HepG2 (cell line): ENCODE data around the gene GAL3ST2. TPM values are rescaled to one million over a fixed set of nuclear protein-coding genes. Genes with fewer than 3 reads are reported as not detected.
A peak's percentile ranks its signal among the peaks of the same experiment; 100 is the strongest.

Experiments used
- CBX1 ChIP-seq: IDR thresholded peaks from one replicate; pipeline ENCODE4 v1.6.1; 2016; ENCODE audit warnings: antibody characterized with exemption, low read depth
- EP300 ChIP-seq, 3 experiments: sonication (generic) in 1 of 3; formaldehyde crosslinking in 1 of 3; IDR thresholded peaks; 2 replicates each; pipeline versions ENCODE4 v1.5.1 to v1.6.1; 2011 to 2020; ENCODE audit warnings: low read depth in 2 of 3, low read length in 2 of 3, borderline replicate concordance in 1 of 3, improper control_type of control experiment in 1 of 3, mild to moderate bottlenecking in 1 of 3, missing genetic modification reagents in 1 of 3, moderate library complexity in 1 of 3
- GTF3A ChIP-seq: sonication (generic); formaldehyde crosslinking; conservative IDR thresholded peaks from 2 replicates; pipeline ENCODE4 v1.4.0; 2020; ENCODE audit warnings: mild to moderate bottlenecking, missing genetic modification reagents
- PHF21A ChIP-seq: sonication (generic); formaldehyde crosslinking; IDR thresholded peaks from 2 replicates; pipeline ENCODE4 v1.5.0; 2020; ENCODE audit warnings: mild to moderate bottlenecking, missing genetic modification reagents
- POGZ ChIP-seq: sonication (generic); formaldehyde crosslinking; IDR thresholded peaks from 2 replicates; pipeline ENCODE4 v1.4.0; 2020; ENCODE audit warnings: mild to moderate bottlenecking, missing genetic modification reagents
- STAG1 ChIP-seq: sonication (generic); formaldehyde crosslinking; IDR thresholded peaks from 2 replicates; pipeline ENCODE4 v1.4.0; 2020; ENCODE audit warnings: missing genetic modification reagents
- TAF15 ChIP-seq: fragments of 200-400 bp; formaldehyde crosslinking; IDR thresholded peaks from one replicate; pipeline ENCODE4 v1.6.1; 2018; ENCODE audit warnings: mild to moderate bottlenecking, low read depth, low read length; ENCODE audit not compliant: poor library complexity, severe bottlenecking
- ZBTB39 ChIP-seq: sonication (generic); formaldehyde crosslinking; IDR thresholded peaks from 2 replicates; pipeline ENCODE4 v1.5.0; 2020; ENCODE audit warnings: missing genetic modification reagents
- ZBTB43 ChIP-seq: sonication (generic); formaldehyde crosslinking; conservative IDR thresholded peaks from 2 replicates; pipeline ENCODE4 v1.4.0; 2020; ENCODE audit warnings: missing genetic modification reagents
- ZC3H4 ChIP-seq: sonication (generic); formaldehyde crosslinking; IDR thresholded peaks from 2 replicates; pipeline ENCODE4 v1.4.0; 2020; ENCODE audit warnings: missing genetic modification reagents, borderline replicate concordance
- ZMYM3 ChIP-seq: sonication (generic); formaldehyde crosslinking; IDR thresholded peaks from 2 replicates; pipeline ENCODE4 v1.5.1; 2020; ENCODE audit warnings: mild to moderate bottlenecking, missing genetic modification reagents
- ZNF20 ChIP-seq: sonication (generic); formaldehyde crosslinking; IDR thresholded peaks from 2 replicates; pipeline ENCODE4 v1.4.0; 2020; ENCODE audit warnings: mild to moderate bottlenecking, moderate library complexity, missing genetic modification reagents
- ZNF331 ChIP-seq: sonication (generic); formaldehyde crosslinking; IDR thresholded peaks from 2 replicates; pipeline ENCODE4 v1.4.0; 2020; ENCODE audit warnings: missing genetic modification reagents
- ZNF460 ChIP-seq: sonication (generic); formaldehyde crosslinking; IDR thresholded peaks from 2 replicates; pipeline ENCODE4 v1.5.1; 2020; ENCODE audit warnings: missing genetic modification reagents, mild to moderate bottlenecking, borderline replicate concordance
- ZNF782 ChIP-seq: sonication (generic); formaldehyde crosslinking; IDR thresholded peaks from 2 replicates; pipeline ENCODE4 v1.4.0; 2020; ENCODE audit warnings: missing genetic modification reagents, mild to moderate bottlenecking, borderline replicate concordance
- ZSCAN5A ChIP-seq: sonication (generic); formaldehyde crosslinking; IDR thresholded peaks from 2 replicates; pipeline ENCODE4 v1.8.0; 2022; ENCODE audit warnings: mild to moderate bottlenecking, missing genetic modification reagents, borderline replicate concordance
- polyA plus RNA-seq, 8 experiments: library from polyadenylated mRNA; depleted of rRNA in 3 of 8; stranded (reverse) in 7 of 8; unstranded in 1 of 8; fragments of >200 nt; fragmentation: Illumina TruSeq in 4 of 8; extraction: Trizol in 4 of 8; gene quantifications; 2 replicates each; pipeline versions ENCODE4 v1.2.1 to v1.2.3, GENCODE V29; 2011 to 2016; ENCODE audit warnings: low read depth in 4 of 8, missing spikeins in 1 of 8, mixed read lengths in 1 of 8; ENCODE audit not compliant: insufficient read depth in 1 of 8
- total RNA-seq, 5 experiments: library from RNA; depleted of rRNA; stranded (reverse); fragments of >200 nt; fragmentation: Illumina TruSeq; extraction: Trizol; gene quantifications; 2 replicates each; pipeline ENCODE4 v1.2.3, GENCODE V29; 2016; ENCODE audit warnings: low read depth in 1 of 5
- TF ChIP-seq, protein P1 (sequence below): sonication (generic); formaldehyde crosslinking; IDR thresholded peaks from 2 replicates; pipeline ENCODE4 v1.5.1; 2020; ENCODE audit warnings: mild to moderate bottlenecking, missing genetic modification reagents, moderate library complexity
- TF ChIP-seq, protein P2 (sequence below): sonication (generic); formaldehyde crosslinking; IDR thresholded peaks from 2 replicates; pipeline ENCODE4 v1.8.1; 2023; ENCODE audit warnings: mild to moderate bottlenecking, missing genetic modification reagents, borderline replicate concordance

GAL3ST2 gene
- total and polyA plus RNA-seq, 2 of the 13 experiments (the other 11 are each of a cell fraction or from before 2014, with no cell fraction given), result 0.17 to 0.20 TPM

GRCh38 chr2:241773511-241774418 is 2.9 kb upstream of the GAL3ST2 start (continued):
- TF ChIP-seq, protein P1, sequence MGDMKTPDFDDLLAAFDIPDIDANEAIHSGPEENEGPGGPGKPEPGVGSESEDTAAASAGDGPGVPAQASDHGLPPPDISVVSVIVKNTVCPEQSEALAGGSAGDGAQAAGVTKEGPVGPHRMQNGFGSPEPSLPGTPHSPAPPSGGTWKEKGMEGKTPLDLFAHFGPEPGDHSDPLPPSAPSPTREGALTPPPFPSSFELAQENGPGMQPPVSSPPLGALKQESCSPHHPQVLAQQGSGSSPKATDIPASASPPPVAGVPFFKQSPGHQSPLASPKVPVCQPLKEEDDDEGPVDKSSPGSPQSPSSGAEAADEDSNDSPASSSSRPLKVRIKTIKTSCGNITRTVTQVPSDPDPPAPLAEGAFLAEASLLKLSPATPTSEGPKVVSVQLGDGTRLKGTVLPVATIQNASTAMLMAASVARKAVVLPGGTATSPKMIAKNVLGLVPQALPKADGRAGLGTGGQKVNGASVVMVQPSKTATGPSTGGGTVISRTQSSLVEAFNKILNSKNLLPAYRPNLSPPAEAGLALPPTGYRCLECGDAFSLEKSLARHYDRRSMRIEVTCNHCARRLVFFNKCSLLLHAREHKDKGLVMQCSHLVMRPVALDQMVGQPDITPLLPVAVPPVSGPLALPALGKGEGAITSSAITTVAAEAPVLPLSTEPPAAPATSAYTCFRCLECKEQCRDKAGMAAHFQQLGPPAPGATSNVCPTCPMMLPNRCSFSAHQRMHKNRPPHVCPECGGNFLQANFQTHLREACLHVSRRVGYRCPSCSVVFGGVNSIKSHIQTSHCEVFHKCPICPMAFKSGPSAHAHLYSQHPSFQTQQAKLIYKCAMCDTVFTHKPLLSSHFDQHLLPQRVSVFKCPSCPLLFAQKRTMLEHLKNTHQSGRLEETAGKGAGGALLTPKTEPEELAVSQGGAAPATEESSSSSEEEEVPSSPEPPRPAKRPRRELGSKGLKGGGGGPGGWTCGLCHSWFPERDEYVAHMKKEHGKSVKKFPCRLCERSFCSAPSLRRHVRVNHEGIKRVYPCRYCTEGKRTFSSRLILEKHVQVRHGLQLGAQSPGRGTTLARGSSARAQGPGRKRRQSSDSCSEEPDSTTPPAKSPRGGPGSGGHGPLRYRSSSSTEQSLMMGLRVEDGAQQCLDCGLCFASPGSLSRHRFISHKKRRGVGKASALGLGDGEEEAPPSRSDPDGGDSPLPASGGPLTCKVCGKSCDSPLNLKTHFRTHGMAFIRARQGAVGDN (CRISPR knock-in tag), result peak; percentile 69
- TF ChIP-seq TAF15, result peak; percentile 86
- TF ChIP-seq ZNF331 (CRISPR knock-in tag), result no peak; the same call in none of the 2 replicates
- TF ChIP-seq PHF21A (CRISPR knock-in tag), result peak; percentile 79
- peak; percentile 22; the same call in 1 of the 2 replicates for TF ChIP-seq ZNF20
- TF ChIP-seq ZNF782 (CRISPR knock-in tag), result no peak
- TF ChIP-seq ZC3H4 (CRISPR knock-in tag), result peak; percentile 53; the same call in 1 of the 2 replicates
- TF ChIP-seq ZBTB43 (CRISPR knock-in tag), result 0 out of 2 replicates have a peak, but pooled peaks have one; percentile 23
- peak; percentile 44; the same call in 1 of the 2 replicates for TF ChIP-seq POGZ
- TF ChIP-seq ZNF460, result no peak; the same call in 1 of the 2 replicates
- TF ChIP-seq GTF3A (CRISPR knock-in tag), result no peak
- TF ChIP-seq, protein P2, sequence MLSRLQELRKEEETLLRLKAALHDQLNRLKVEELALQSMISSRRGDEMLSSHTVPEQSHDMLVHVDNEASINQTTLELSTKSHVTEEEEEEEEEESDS (CRISPR knock-in tag), result no peak
- TF ChIP-seq CBX1, result peak; percentile 67
- TF ChIP-seq ZMYM3, result peak; percentile 80
- no peak; the same call in 1 of the 2 replicates for TF ChIP-seq ZBTB39 (CRISPR knock-in tag)
- TF ChIP-seq ZSCAN5A (CRISPR knock-in tag), result no peak
- TF ChIP-seq STAG1 (CRISPR knock-in tag), result no peak
- 0 out of 4 replicates have a peak, but pooled peaks of 1 of the 2 experiments have one; percentile 17 for TF ChIP-seq EP300 (IDR thresholded peaks at IDR 0.05; ENCODE audit: low read depth in 2 of 2, low read length in 2 of 2)
- peak; percentile 29; the same call in 1 of the 2 replicates for TF ChIP-seq EP300 (CRISPR knock-in tag; IDR thresholded peaks at IDR 0.05; ENCODE audit: borderline replicate concordance)
